ENCODE measurements around the gene HLCS. TPM values are rescaled to one million over a fixed set of nuclear protein-coding genes. Genes with fewer than 3 reads are reported as not detected.

HLCS gene
- total and polyA plus RNA-seq, 10 of the 15 experiments (the other 5 are each of a cell fraction or from before 2014, with no cell fraction given) = 1.5 to 12.7 (median 9.6) TPM

DNA sequence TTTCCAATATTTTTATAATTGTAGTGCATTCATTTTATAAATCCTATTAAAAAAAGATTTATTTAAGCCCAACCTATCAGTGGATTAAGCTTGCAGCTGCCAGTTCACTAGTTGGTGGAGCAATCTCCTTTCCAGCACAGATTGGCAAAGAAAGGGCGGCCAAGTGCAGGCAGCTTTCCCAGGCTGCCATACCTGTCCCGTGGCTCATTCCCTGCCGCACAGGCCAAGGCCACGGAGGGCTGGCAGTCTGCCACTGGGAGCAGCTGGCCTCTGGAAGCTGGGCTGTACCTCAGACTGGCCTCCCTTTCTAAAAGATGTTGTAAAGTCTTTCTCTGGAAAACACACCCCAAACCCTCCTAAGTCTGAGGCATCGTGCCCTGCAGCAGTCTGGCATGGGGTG, 193.4 kb downstream of the HLCS start (continued):
- no peak for TF ChIP-seq CUX1 (IDR thresholded peaks at IDR 0.05; ENCODE audit: insufficient replicate concordance, low read depth, low read length)
- no peak for TF ChIP-seq CHD2 (IDR thresholded peaks at IDR 0.05; ENCODE audit: borderline replicate concordance, low read depth, low read length)
- no peak for TF ChIP-seq EP300 (IDR thresholded peaks at IDR 0.05; ENCODE audit: borderline replicate concordance in 1 of 2, control insufficient read depth in 1 of 2, low read depth in 2 of 2, low read length in 2 of 2)
- TF ChIP-seq RAD51 (IDR thresholded peaks at IDR 0.05) = no peak

DNA sequence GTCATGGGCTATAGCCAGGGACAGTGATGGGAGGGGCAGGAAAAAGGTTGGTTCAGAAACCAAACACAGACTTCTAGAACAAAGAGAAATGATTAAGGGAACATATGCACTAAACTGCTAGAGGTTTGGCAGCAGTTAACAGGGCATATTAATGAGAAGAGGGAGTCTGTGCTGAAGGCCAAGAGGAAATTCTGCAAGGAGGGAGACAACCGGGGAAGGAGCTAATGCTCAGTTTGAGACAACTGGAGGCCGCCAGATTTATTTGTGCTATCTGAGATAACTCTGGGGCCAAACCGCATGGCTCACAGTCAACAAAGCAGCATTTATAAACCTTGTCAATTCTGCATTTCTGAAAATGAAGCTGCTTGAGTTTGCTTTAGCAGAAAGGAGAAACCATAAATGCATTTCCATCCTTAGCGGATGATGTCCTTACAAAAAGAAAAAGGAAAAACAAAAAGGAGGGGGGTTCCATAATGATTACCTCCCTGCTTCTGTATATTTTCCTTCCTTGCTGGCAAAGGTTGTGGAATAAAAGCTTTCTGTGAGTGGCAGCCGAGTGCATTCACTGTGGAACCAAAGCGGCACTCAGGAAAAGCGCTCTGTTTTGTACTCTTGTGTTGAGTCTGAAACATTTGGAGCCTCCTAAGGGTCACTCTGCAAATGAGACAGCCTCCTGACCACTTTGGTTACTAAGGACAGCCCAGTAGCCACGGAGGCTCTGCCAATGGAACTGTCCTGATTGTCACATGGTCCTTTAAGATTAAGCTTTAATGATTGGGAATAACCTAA, 197.2 kb downstream of the HLCS start:
- in situ Hi-C loops (cut with MboI) (no loop called here), intact Hi-C loops (cut with micrococcal nuclease; ENCODE audit: unreplicated experiment) (no loop called here)
- ChIA-PET CTCF (no interaction called here), RAD21 (ENCODE audit: unreplicated experiment) (no interaction called here), SMC1A (ENCODE audit: uncharacterized antibody, unreplicated experiment) (no interaction called here), POLR2A (no interaction called here)
- Histone ChIP-seq H4K20me1 (ENCODE audit: control insufficient read depth, insufficient read depth) (no peaks in the 10 kb centered on the region), H3K79me2 (ENCODE audit: control insufficient read depth, insufficient read depth, low read length) (no peaks in the 10 kb centered on the region), H3K27me3 (replicated peaks in 1 of 2; ENCODE audit: control insufficient read depth in 2 of 2, insufficient read depth in 2 of 2, low read length in 1 of 2) (no peaks in the 10 kb centered on the region), H3K9me3 (replicated peaks; ENCODE audit: control insufficient read depth, insufficient read depth, low read length) (no peaks in the 10 kb centered on the region), H3K36me3 (ENCODE audit: control insufficient read depth in 2 of 2, insufficient read depth in 2 of 2, low read length in 1 of 2) (no peaks in the 10 kb centered on the region), H3K9ac (ENCODE audit: control insufficient read depth, insufficient read depth, low read length) (no peak overlapping the region), H3K4me3 (no peak overlapping the region), H3K4me2 (ENCODE audit: control insufficient read depth, insufficient read depth) (no peak overlapping the region), H2AFZ (ENCODE audit: control insufficient read depth, low read depth, low read length) (no peak overlapping the region), H3K4me1 (ENCODE audit: control insufficient read depth, insufficient read depth, low read length) (no peaks in the 10 kb centered on the region), H3K27ac (ENCODE audit: control insufficient read depth, insufficient read depth) (no peak overlapping the region)
- 69% methylated on average over 8 of the region's 8 CpGs for WGBS (ENCODE audit: insufficient coverage, insufficient replicate concordance, low lambda C conversion rate, missing lambda C conversion rate)
- no peak for FAIRE-seq
- no peak for DNase-seq (ENCODE audit: low read depth, low spot score)
- TF ChIP-seq, protein P1, sequence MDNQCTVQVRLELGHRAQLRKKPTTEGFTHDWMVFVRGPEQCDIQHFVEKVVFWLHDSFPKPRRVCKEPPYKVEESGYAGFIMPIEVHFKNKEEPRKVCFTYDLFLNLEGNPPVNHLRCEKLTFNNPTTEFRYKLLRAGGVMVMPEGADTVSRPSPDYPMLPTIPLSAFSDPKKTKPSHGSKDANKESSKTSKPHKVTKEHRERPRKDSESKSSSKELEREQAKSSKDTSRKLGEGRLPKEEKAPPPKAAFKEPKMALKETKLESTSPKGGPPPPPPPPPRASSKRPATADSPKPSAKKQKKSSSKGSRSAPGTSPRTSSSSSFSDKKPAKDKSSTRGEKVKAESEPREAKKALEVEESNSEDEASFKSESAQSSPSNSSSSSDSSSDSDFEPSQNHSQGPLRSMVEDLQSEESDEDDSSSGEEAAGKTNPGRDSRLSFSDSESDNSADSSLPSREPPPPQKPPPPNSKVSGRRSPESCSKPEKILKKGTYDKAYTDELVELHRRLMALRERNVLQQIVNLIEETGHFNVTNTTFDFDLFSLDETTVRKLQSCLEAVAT (IDR thresholded peaks at IDR 0.05) = no peak
- TF ChIP-seq STAT1 (conservative IDR thresholded peaks at IDR 0.05) (no peak), ZBTB11 (CRISPR knock-in tag; IDR thresholded peaks at IDR 0.05) (no peak)
- no peak for ATAC-seq
- no TSS peak for BruUV-seq (replicated peaks)

Measured in GM12878 (cell line).